Stimulated activated CD8-positive, alpha-beta memory T cell treated with anti-CD3 and anti-CD28 coated beads, Interleukin-12 subunit alpha, Interleukin-12 subunit beta, amount 100 ng/mL, for 24 hours (primary cell): ENCODE measurements around the gene U2AF2.

Source experiments
- DNase-seq: peaks from one replicate; pipeline ENCODE4 v3.0.0-alpha.2; 2020; ENCODE audit errors: extremely low read depth

U2AF2 gene

DNA sequence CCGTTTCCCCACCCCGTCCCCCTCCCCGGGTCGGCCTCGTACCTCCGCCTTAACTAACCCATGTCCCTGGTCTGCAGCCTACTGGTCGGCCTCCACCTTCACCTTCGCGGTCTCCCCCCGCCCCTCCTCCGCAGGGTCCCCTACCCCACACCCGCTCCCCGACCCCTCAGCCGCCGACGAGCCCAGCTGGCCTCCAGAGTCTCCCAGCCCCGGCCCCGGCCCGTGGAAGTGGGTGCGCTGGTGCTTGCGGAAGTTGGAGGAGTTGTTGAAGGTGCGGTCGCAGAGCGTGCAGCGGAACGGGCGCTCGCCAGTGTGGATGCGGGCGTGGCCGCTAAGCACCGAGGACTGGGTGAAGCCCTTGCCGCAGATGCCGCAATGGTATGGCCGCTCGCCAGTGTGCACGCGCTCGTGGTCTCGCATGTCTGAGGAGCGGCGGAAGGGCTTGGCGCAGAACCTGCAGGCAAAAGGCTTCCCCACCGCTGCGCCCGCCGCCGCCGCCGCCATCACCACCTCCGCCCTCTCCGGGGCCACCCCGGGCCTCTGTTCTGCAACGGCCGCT, 33.1 kb upstream of the U2AF2 start:
- DNase-seq, result no peak

DNA sequence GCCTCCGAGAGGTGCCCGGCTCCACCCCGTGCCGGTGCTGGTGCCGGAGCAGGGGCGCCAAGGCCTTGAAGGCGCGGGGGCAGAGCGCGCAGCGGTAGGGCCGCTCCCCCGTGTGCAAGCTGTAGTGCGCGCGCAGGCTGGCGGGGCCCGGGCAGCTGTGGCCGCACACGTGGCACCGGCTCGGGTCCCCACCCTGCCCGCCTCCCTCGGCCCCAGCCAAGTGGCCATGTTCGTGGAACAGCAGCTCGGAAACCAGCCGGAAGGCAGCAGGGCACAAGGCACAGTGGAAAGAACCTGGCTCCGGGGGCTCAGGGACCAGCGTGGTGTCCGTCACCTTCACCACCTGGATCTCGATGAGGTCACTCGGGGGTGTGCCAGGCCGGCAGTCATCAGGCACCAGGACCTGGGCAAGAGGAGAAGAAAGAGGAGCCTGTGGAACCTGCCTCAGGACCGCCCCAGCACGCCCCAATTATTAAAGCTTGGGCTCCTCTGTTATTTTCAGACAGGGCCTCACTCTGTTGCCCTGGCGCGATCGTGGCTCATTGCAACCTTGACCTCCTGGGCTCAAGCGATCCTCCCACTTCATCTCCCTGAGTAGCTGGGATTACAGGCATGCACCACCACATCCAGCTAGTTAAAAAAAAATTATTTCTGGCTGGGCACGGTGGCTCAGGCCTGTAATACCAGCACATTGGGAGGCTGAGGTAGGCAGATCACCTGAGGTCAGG, 32.4 kb upstream of the U2AF2 start:
- no peak for DNase-seq

DNA sequence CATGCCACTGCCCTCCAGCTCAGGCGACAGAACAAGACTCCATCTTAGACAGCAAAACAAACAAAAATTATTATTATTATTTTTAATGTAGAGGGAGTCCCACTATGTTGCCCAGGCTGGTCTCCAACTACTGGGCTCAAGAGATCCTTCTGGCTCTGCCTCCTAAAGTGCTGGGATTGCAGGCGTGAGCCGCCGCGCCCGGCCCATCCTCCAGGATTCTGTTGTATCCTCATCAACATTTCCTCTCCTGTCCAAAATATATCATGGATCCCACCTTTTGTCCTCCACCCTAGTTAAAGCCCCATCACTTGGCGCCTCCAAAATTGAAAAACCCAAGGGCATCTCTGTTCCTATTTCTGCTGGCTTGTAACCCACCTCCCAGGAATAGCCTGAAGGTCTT, 31.7 kb upstream of the U2AF2 start:
- no peak for DNase-seq

DNA sequence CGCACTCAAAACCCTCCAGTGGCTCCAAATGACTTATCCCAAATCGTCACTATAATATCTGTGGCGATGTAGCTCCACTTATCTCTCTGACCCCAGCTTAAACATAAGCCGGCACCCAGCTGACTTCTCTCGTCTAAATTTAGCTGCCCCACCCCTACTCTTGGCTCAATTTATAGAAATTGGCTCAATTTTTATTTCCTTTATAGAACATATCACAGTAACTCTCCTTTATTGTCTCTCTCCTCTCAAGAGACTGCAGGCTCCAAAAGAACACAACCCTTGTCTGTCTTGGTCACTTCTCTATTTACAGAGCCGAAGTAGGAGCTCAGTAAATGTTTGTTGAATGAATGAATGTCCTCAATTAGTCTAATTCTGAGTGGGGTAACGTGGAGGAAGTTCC, 31.3 kb upstream of the U2AF2 start:
- DNase-seq, result no peak

DNA sequence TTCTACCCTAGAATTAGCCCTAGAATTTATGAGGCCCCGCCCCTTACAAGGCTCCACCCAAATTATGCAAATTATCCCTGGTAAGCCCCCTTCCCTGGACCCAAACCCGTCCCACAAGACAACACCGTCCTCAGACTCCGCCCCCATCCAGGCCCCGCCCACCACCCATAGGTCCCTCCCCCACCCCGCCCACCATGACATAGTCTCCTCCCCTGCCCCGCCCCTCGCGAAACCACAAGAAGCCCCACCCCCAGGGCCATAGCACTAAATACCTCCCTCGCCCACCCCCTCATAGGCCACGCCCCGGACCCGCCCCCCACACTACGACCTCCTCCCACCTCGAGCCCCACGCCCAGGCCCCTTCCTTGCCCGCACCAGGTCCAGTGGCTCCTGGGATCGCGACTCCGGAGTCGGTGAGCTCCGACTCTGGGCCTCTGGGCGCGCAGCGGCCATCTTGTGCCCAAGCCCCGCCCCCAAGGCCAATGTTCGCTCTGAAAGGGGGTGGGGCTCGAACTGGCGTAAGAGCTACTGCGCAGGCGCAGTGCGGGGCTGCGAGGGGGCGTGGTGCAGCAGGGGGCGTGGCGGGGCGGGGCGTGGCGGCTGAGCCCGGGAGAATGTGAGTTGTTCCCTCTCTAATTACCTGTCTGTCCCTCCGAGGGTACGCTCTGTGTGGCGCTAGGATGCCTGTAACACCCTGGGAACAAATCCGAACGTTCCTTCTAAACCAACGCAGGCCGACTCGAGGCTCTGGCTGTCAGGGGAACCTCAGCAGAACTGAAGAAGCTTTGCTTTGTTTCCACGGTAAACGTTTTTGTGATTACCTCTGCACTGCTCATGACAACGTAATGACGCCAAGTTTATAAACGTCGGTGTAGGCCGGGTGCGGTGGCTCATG, 30.5 kb upstream of the U2AF2 start, which contains the start of gene ZNF784:
Gene ZNF784, minus strand, starts transcription at position 458 of the 895 bp plus-strand sequence. Its CDS starts 5 bp downstream, at position 453.
- peak; percentile 86 for DNase-seq

DNA sequence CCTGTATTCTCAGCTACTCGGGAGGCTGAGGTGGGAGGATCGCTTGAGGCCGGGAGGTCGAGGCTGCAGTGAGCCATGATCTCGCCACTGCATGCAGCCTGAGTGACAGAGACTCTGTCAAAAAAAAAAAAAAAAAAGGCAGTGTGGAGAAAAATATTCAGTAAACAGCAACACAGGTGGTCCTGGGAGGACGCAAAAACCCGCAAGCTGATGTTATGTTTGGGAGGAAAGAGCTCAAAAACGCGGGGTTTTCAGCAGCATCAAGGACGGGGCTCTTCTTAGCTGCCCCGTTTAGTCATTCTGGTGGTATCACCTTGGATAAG, 29.9 kb upstream of the U2AF2 start:
- no peak for DNase-seq

DNA sequence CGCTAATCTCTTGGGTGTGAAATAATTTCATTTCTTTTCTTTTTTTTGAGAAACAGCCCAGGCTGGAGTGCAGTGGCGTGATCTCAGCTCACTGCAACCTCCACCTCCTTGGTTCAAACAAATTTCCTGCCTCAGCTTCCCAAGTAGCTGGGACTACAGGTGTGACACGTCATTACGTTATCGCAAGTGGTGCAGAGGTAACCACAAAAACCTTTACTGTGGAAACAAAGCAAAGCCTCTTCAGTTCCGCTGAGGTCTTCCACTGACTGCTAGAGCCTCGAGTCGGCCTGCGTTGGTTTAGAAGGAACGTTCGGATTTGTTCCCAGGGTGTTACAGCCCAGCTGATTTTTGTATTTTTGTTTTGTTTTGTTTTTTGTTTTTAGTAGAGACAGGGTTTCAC, 28.5 kb upstream of the U2AF2 start:
- DNase-seq, result no peak

DNA sequence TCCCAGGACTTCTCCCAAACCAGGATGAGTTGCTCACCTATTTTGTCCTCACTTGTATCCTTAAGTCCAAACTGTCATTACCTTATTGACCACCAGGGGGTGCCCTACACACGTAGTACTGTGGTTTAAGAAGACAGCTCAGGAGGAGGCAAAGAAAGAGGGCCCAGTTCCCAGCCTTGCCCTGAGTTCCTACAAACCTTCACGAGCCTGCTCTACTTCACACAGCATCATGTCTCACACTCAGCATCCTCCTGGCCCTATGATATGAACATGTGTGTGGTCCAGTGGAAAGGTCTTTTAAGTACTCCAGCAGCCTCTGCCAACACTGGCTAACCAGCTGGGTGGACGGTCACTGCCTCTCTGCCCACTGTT, 22.4 kb upstream of the U2AF2 start:
- DNase-seq, result peak; percentile 74

DNA sequence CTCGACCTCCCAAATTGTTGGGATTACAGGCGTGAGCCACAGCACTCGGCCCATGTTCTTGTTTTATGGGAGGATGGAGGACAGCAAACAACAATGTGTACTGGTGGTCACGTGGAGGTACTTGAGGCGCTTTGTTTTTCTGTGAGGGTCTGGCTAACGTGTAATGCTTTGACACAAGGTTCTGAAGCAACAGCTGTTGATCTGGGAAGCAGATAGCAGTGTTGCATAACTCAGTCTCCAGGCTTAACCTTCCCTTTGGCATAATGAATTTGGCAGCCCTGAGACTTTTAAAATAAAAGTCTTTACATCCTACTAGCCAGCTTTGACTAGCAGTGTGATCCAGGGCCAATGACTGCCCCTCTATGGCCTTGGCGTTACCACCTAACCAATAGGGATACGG, 21.0 kb upstream of the U2AF2 start:
- DNase-seq, result no peak

DNA sequence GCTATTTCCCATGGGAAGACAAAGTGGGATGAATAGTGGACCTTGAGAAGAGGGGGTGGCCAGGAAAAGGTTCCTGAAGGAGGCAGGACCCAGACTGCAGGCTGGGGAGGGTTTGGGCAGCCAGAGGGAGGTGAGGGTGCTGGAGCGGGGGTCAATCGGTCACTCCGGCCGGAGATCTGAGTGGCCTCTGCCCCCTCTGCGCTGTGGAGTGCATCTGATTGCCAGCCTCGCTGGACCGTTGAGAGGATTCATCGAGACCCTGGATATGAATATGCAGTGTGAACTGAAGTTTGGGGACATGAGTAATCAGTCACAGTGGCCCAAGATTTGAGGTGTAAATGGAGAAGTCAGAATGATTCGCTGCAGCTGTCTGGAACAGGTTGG, 19.5 kb upstream of the U2AF2 start:
- no peak for DNase-seq

DNA sequence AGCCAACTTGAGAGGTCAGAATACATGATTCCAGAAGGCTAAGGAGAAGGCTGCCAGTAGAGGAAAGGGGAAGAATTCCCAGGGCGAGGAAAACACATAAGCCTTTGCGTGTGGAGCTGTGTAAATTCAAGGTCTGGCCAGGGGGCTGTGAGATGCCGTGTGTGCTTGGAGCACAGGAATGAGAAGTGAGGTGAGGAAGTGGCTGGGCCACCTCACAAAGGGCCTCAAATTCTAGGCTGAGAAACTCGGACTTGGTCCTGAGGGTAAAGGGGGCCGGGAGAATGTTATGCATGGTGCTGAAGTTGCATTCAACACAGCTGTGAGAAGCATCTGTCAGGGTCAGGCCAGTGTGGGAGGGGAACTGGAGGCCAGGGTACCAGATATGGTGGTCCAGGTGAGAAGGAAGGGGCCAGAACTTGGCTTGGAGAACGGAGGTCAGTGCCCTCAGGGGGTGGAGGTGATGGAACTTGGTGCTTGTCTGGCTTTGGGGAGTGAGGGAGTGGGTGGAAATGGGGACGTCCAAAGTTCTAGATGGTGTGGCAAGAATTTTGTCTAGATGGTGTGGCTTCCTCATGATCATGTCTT, 18.9 kb upstream of the U2AF2 start:
- no peak for DNase-seq

DNA sequence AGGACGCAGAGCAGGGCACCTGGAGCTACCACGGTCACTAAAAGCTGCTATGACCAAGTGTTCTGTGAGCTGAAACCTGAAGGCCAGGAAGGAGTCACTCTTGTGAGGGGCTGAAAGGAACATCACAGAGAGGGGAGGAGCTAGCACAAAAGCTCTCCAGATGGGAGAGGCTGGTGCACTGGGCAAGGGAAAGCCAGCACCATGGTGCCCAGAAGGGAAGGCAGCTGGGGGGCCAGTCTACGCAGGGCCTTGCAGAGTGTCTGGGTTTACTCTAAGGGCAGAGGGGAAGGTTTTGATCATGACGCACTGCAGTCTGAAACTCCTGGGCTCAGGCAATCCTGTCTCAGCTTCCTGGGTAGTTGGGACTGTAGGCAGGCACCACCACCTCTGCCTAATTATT, 18.1 kb upstream of the U2AF2 start:
- no peak for DNase-seq

DNA sequence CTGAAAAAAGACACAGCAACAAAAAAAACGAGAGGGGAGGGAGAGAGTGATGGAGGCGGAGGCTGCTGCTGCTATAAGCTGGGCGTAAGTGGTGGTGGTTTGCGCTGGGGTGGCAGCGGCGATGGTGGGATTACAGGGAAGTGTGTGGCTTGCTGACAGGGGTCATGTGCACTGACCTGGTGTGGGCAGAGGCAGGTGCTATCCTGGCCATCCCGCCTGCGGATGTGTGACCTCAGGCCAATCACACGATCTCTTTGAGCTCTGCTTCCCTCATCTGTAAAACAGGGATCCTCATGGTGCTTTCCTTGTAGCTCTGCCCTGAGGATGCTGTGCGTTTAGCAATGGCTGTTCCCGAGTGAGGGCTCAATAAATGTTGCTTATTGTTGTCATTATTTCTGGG, 17.3 kb upstream of the U2AF2 start:
- no peak for DNase-seq

DNA sequence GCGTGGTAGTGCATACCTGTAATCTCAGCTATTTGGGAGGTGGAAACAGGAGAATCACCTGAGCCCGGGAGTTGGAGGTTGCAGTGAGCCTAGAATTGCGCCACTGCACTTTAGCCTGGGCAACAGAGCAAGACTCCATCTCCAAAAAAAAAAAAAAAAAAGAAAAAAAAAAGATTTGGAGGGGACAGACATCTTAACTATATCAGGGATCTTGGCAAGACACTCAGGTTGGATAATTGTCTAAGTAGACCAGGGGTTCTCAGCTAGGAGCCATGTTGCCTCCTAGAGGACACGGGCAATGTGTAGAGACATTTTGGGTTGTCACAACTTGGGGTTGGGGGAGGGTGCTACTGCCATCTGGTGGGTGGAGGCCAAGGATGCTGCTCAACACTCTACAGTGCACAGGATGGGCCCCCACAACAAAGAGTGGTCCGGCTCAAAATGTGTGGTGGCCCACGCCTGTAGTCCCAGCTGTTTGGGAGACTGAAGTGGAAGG, 15.9 kb upstream of the U2AF2 start:
- no peak for DNase-seq

DNA sequence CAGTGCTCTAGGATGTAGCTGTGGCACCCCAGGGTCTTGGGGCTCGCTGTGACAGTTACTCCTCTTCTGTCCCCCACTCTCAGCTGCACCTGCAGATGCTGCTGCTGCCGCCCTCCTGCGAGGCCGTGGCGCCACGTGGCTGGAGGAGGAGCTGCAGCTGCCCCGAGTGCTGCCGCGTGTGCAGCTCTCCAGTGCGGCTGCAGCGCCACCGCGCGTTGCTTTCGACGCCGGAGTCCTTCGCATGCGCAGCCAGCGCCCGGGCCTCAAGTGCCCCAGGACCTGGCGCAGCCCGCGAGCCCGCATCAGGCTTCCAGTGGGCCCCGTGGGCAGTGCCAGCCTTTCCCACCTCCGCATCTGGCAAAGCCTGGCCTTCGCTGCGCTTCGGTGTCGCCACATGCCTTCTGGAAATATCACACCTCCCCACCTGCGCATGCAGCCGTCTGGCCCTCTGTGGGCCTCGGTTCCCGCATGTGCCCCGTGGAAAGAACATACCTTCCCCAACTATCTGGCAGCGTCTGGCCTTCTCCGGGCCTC, 14.7 kb upstream of the U2AF2 start:
- no peak for DNase-seq

DNA sequence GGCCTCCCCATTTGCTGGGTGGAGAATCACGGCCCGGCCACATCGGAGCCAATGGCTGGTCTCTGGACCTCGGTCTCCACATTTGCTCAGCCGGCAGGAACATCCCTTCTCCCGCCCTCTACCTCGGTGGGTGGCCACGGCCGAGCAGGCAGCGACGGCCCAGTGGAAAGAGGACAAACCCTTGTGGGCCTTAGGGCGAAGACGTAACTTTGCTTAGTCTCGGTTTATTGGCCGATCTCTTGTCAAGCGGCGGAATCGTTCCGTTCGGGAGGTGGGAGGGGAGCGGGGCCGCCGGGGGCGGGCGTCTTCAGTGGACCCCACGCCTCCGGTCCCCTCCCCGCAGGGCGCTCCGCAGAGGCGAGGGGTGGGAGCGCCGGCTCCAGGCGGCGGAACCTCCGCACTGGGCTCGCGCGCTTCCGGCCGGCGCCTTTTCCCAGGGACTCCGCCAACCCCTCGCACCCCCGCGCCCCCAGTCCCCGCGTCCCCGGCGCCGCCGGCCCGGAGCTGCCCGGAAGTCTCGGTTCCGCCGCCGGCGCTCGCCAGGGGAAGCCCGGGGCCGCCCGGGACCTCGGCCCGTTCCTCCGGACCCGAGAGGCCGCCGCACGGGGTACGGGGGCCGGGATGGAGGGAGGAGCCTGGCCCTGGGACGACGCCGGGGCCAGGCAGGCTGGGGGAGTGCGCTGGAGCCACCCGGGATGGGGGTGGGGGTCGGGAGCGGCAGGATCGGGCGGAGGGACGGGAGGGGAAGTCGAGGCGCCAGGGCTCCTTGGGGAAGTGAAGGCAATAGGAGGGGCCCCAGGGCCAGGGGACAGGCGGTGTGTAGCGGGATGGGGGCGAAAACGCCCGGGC, 14.0 kb upstream of the U2AF2 start, which contains the start of gene ZNF580:
Gene ZNF580, plus strand, starts transcription at position 426 of the 849 bp plus-strand sequence. CDS start 1,507 bp downstream, outside the sequence.
- DNase-seq, result no peak

DNA sequence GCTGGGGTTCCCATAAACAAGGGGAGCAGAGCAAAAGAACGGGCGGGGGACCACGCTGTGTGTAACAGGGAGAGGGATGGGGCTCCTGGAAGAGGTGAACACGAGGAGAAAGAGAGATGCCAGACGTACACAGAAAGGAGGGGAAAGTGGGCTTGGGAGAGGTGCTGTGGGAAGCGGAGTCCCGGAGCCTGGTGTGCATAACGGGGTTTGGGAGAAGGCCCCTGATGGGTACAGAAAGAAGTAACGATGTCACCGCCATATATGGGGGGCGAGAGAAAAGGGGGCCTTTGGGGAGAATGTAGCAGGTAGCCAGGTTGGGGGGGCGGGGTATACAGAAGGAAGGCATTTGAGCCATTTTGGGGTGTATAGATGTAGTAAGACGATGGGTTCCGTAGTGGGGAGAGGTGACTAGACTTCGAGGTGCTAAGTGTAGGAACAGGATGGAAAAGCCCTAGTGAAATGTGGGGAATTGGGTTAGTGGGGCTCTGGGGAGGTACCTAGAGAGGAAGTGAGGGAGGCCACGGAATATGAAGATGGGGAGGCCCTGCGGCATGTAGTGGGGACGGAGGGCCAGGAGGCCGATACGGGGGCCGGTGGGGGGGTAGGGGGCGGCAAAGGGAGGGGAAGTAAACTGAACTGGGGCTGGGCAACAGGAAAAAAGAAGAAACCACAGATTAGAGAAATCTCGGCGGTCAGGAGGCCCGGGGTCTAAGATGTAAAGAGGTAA, 13.2 kb upstream of the U2AF2 start:
- no peak for DNase-seq

DNA sequence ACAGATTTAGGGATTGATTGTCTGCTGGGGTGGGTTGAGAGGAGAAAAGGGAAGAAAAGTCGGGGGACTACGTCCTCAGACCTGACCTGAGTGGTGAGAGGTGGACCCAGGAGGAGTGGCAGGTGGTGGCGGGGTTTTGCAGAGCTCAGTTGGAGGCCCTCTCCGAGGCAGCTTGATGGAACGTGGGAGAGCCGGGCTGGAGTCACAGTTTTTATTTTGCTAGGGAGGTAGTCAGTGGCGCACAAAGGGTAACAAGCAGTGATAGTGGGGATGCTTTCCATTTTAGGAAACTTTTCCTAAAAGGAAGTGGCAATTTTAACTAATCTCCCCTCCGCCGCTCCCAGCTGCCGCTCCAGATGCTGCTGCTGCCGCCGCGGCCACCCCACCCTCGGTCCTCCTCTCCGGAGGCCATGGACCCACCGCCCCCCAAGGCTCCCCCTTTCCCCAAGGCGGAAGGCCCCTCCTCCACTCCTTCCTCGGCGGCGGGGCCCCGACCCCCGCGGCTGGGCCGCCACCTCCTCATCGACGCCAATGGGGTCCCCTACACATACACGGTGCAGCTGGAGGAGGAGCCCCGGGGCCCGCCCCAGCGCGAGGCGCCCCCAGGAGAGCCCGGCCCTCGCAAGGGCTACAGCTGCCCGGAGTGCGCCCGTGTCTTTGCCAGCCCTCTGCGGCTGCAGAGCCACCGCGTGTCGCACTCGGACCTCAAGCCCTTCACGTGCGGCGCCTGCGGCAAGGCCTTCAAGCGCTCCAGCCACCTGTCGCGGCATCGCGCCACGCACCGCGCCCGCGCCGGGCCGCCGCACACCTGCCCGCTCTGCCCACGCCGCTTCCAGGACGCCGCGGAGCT, 12.5 kb upstream of the U2AF2 start:
- DNase-seq, result no peak
